OCI-LY7 (cell line): ENCODE data around the gene SEMA3D.

ENCODE experiments used
- CTCF ChIP-seq: fragments of 200-600 bp; sonication (generic); conservative IDR thresholded peaks from 2 replicates; pipeline ENCODE4 v1.5.1; 2014; ENCODE audit warnings: mild to moderate bottlenecking, antibody characterized with exemption, low read length, moderate library complexity, mixed read lengths
- EZH2phosphoT487 ChIP-seq: fragments of 200-600 bp; sonication (generic); IDR thresholded peaks from 2 replicates; pipeline ENCODE4 v1.6.1; 2018; ENCODE audit warnings: low read depth, borderline replicate concordance, mild to moderate bottlenecking, mixed run types, antibody characterized with exemption, low read length, moderate library complexity, mixed read lengths

GRCh38 chr7:85060696-85061095, 126.2 kb downstream of the SEMA3D start:
- TF ChIP-seq CTCF (no peak), EZH2phosphoT487 (no peak)
